T-helper 1 cell treated with Interleukin-12 subunit alpha and Interleukin-12 subunit beta and Interleukin-4 antibody, amounts not matched to agents 30 ng/mL and 1 ng/mL, for 36 hours (primary cell): ENCODE measurements around the gene EMSY. TPM values are rescaled to one million over a fixed set of nuclear protein-coding genes. Genes with fewer than 3 reads are reported as not detected.
"Not testable (repeated sequence)": the region's sequence is repeated elsewhere in the genome, so short reads cannot be mapped to it uniquely, and the experiment has no call there.

Experiments
- intact Hi-C: fragments of 100-400 bp; cut with micrococcal nuclease; formaldehyde crosslinking; loops from one replicate; pipeline ENCODE4 v1.15.1; 2024
- total RNA-seq: library from RNA; stranded (reverse); gene quantifications from 2 replicates; pipeline ENCODE4 v1.2.3, GENCODE V29; 2022

EMSY gene
- 33.5 and 34.2 TPM in 2 replicates for total RNA-seq

DNA sequence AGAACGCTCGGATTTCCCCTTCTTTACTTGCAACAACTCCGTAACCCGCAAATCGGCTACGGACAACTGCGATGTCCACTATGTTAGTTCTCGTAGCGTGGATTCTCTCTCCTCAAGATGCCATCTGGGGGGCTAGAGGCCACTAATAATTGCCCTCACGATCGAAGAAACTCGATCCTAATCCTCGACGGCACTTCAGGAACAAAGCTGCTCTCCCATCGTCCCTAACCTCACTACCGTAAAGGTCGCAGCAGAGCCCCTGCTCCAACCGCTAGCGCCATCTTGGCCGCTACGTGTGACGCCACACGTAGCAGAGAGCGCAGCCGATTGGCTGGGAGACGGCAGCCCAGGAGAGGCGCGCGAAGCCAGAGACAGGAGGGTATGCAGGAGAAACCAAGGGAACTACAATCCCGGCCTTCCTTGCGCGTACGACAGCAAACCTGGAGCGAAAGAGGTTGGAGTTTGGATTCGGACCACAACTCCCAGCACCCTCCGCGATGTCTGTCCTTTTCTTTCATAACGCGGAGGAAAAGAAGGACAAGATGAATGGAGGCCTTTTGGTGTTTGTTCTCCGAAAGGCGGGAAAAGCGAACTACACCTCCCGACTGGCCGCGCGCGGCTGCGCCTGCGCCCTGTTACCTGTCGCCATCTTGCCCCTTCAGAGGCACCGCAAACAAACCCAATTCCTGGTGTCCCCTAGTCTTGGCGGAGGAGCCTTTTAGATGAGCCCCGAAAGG is at the start of gene EMSY:
Gene EMSY, plus strand, starts transcription at position 635 of the 737 bp plus-strand sequence. CDS start 1,921 bp downstream, outside the sequence.
- intact Hi-C loops = loop anchor here (1.0 to 10.0 kb wide), 17 partner anchors 20 to 1500 kb away; partner anchors contain the start of genes ACER3, CAPN5, DGAT2 and GVQW3

- intact Hi-C loops = no loop called here
These were observed 49.5 kb upstream of the EMSY start for GRCh38 chr11:76395296-76395695.

GRCh38 chr11:76397383-76397782 is 47.4 kb upstream of the EMSY start:
- intact Hi-C loops = no loop called here

DNA sequence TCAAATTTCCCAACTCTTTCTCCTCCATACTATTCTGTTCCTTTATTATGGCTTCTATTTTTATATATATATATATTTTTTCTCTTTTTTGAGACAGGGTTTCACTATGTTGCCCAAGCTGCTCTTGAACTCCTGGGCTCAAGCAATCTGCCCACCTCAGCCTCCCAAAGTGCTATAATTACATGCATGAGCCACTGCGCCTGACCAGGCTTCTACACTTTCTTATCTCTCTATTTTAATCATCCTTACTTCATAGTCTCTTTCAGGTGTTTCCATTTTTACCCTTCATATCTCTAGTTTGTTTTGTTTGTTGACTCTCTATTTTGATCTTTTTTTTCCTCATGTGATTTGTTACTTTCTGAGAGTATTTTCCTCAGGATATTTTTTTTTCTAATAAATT is 43.9 kb upstream of the EMSY start:
- intact Hi-C loops = no loop called here

GRCh38 chr11:76401484-76401883 is 43.3 kb upstream of the EMSY start:
- intact Hi-C loops = not testable (repeated sequence)

- intact Hi-C loops = no loop called here
These were observed 38.5 kb upstream of the EMSY start for GRCh38 chr11:76406359-76406758.

GRCh38 chr11:76408171-76408965 is 36.5 kb upstream of the EMSY start:
- intact Hi-C loops = no loop called here

DNA sequence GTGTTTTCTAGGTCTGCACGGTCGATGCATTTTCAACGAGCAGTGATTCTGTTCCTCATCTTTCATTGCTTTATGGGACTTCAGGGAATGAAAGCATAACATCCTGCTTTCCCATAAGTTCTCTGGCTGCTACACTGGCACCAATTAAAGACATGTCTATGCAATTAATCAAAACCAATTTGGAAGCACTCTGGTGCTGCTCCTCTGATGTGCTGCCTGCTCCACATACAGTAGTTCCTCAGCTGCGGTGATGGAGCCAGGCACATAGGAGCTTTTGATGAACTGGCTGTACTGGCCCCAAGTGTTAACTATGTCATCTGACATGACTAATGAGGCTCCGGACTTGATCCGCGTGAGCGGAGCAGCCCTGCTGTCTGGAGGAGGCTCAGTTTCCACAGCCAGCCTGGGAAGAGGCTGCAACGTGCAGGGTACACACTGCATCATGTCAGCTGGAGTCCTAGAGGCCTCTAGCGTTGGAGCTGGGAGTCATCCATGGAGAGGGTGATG is 33.9 kb upstream of the EMSY start:
- intact Hi-C loops = no loop called here

DNA sequence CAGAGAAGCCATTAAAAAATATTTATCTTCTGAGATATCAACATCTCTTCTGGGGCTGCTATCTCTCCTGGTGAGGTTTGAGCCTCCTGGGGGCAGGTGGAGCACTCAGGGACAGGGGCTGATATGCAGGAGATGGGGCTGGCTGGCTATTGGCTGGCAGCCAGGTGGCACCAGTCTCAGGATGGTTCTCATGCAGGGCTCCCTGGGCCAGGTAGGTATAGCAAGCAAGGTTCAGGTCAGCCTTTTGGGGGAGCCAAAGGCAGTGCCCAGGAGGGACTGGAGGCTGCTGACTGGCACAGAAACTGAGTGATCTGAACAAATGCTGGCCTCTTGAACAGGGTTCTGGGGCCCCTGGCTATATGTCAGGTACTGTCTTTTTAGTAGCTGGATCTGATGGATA is 29.7 kb upstream of the EMSY start:
- intact Hi-C loops = no loop called here

DNA sequence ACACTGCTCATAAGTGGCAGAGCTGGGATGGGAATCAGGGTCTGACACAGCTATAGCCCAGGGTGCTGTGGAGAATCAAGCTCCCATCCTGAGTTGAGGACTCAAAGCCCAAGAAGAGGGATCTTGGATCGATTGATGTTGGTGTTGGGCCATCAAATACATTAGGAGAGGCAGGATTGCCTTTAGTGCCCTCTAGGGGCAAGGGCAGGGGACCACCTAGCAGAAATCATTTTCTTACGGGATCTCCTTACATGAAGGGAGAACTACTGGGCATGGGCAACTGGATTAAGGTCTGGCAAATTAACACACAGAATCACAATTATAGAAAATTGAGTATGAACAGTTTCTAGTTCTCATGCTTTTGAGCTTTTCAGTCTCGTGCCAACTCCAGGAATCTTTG is 24.9 kb upstream of the EMSY start:
- intact Hi-C loops = no loop called here

DNA sequence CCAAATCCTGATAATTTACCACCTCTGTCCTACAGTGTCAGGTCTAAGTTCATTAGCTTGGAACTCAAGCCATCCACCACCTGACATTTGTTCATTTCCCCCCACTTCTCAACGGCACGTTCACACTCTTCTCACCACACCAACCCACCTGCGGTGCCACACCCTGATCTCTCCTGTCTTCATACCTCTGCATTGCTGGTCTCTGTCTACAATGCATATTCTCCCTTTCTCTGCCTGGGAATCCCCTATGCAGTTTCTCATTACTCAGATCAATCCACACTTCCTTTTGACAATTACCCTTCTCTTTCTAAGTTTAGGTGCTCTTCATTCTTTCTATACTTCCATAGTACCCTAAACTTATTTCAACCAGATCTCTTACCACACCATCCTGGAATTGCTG is 20.4 kb upstream of the EMSY start:
- intact Hi-C loops = loop anchor here (1.0 kb wide), 1 partner anchor 20 kb away; no protein-coding TSS in a partner anchor

DNA sequence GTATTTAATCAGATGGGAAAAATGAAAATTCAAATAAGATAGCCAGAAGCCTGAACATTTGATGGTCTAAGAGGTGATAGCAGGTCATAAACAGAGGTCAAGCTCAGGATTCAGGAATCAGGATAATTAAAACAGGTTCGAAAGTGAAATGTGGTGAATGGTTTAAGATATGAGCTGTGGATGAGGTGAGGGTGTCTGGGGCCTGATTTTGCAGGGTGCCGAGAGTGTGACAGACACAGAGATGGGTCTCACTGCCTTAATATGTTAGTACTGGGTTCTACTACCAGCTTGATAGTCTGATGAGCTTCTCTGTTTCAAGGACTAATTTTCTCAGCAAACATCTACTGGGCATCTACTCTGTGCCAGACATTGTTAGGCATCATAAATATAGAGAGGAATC is 19.9 kb upstream of the EMSY start:
- intact Hi-C loops = loop anchor here (1.0 kb wide), 1 partner anchor 19 kb away; no protein-coding TSS in a partner anchor

GRCh38 chr11:76426660-76427059 is 18.2 kb upstream of the EMSY start:
- intact Hi-C loops = no loop called here

GRCh38 chr11:76436020-76436419 is 8.8 kb upstream of the EMSY start:
- intact Hi-C loops = no loop called here

GRCh38 chr11:76443268-76443980 is 1.4 kb upstream of the EMSY start:
- intact Hi-C loops = loop anchor here (10.0 kb wide), 3 partner anchors 621 to 1499 kb away; partner anchors contain the start of genes CAPN5, MAP6, SPCS2 and XRRA1

DNA sequence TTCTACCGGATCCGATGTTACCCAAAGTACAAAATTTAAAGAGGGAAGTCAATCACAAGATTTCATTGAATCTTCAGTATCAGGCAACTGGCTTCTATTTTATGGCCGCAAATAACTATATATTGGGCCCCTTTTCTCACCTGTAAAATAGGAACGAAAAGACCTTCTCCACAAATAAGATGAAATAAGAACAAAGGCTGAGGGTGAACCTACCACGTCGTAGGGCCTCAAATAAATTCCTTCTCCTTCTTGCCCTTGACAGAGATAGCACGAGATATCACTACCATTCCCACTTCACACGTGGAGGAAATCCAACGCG is 794 bp upstream of the EMSY start:
- intact Hi-C loops = loop anchor here (1.0 to 10.0 kb wide), 16 partner anchors 20 to 1499 kb away; partner anchors contain the start of genes ACER3, CAPN5, DGAT2 and GVQW3

GRCh38 chr11:76445121-76446084 is 585 bp downstream of the EMSY start:
- intact Hi-C loops = loop anchor here (1.0 to 10.0 kb wide), 8 partner anchors 121 to 1501 kb away; partner anchors contain the start of genes CAPN5, DGAT2, MAP6 and SPCS2

- intact Hi-C loops = loop anchor here (10.0 kb wide), 3 partner anchors 616 to 1504 kb away; partner anchors contain the start of genes CAPN5, MAP6, SPCS2 and XRRA1
These were observed 3.7 kb downstream of the EMSY start for GRCh38 chr11:76448506-76448905.

DNA sequence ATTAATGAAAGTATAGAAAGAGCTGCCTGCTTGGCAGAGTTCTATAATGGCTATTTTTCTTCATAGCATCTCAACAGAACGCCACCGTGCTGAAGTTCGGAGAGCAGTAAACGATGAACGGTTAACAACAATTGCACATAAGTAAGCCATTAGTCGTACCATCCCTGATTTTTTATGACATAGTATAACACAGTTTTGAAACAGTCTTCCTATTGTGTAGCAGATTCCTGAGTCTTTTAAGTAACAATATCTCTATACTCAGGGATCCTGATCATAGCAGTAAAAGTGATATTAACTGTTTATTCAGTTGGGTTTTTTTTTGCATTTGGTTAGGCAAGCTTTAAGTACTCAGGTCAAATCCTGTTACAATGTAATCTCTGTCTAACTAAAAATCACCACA is 8.4 kb downstream of the EMSY start:
- intact Hi-C loops = no loop called here

GRCh38 chr11:76455331-76455730 is 10.5 kb downstream of the EMSY start:
- intact Hi-C loops = no loop called here
